Measurements from ENCODE around the gene CMTM7.
"Not testable (repeated sequence)": the region's sequence is repeated elsewhere in the genome, so short reads cannot be mapped to it uniquely, and the experiment has no call there.

The CMTM7 gene

DNA sequence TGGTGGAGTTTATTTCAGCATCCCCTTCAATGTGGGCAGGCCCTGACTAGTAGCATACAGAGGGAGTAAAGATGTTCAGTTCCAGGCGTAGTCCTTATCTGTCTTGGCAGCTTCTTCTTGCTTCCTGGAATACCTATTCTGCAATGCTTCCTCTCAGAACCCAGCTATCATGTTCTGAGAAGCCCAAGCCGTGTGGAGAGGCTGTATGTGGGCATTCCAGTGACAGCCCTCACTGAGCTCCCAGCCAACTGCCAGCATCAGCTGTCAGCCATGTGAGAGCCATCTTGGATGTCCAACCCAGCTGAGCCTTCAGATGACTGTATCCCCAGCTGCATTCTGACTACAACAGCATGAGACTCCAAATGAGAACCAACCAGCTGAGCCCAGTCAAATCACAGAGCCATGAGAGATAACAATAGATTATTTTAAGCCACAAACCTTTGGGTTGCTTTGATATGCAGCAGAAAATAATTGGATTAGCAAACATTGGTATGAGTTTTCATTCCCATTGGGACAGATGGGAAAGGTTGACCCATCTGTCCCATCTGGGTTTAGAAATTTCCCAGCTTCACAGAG, 8.4 kb upstream of the CMTM7 start:
- no peak for DNase-seq

DNA sequence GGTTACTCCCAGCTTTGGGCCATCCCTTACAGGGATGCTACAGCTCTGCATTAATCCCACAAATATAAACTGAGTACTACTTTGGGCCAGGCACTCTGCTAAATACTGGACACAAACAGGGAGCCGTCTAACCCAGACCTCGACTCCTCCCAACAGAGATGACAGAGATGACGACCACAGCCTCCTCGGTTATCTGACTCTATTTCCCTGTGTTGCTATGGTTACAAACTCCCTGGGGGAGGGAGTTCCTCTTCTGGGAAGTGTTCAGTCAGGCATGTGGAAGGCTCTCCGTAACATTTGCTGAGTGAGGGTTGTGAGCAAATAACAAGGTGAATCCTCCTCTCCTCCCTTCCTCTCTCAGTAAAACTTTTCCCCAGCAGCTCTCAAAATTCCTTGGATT, 6.7 kb upstream of the CMTM7 start:
- peak; percentile 43 for DNase-seq

- no peak for DNase-seq
These were observed 4.1 kb upstream of the CMTM7 start for GRCh38 chr3:32387512-32387911.

DNA sequence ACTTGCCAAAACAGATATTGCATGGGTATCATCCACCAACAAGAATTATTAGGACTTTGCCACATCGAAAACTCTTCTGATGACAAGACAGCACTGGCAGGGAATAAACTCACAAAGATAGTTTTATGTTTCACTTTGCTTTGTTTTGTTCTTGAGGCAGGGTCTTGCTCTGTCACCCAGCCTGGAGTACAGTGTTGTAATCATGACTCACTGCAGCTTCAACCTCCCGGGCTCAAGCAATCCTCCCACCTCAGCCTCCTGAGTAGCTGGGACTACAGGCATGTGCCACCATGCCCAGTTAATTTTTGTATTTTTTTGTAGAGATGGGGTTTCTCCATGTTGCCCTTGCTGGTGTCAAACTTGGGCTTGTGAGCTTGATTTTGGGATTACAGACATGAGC, 2.1 kb upstream of the CMTM7 start:
- DNase-seq = not testable (repeated sequence)

DNA sequence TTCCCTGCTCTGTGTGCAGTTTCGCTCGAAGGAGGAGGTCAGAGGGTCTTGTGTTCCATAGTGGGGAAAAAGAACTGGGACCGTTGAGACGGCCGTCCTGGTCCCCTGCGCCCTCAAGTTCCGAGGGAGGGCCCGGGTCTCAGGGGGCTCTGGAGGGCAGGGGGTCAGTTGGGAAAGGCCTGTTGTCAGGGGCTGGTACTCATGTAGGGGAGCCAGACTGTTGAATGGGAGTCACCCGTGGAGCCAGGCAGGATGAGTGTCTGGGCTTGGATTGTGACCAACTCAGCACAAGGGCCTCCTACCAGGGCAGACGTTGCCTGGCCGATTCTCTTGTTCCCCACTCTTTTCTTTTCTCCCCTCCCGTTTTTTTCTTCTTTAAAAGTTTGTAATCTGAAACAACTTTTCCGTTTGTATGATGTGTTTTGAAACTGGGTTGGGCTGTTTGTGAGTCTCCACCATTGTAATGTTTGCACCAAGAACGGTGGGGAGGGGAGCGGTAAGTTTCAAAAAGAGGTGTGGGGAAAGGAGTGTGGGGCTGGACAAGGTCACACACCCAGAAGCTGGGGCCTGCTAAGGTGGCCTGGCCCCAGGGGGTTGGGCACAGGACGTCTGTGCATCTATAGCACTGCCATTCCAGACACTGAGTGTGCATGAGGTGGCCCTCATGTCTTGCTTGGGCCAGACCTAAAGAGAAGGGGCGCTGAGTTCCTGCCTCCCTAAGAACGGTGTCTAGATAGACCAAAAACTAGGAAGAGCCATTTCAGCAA, 1.1 kb downstream of the CMTM7 start:
- peak; percentile 59 for DNase-seq

- no peak for DNase-seq
These were observed 3.8 kb downstream of the CMTM7 start for GRCh38 chr3:32395496-32395895.

- no peak for DNase-seq
These were observed 6.3 kb downstream of the CMTM7 start for GRCh38 chr3:32397941-32398340.

GRCh38 chr3:32398531-32398930, 6.9 kb downstream of the CMTM7 start:
- no peak for DNase-seq

DNA sequence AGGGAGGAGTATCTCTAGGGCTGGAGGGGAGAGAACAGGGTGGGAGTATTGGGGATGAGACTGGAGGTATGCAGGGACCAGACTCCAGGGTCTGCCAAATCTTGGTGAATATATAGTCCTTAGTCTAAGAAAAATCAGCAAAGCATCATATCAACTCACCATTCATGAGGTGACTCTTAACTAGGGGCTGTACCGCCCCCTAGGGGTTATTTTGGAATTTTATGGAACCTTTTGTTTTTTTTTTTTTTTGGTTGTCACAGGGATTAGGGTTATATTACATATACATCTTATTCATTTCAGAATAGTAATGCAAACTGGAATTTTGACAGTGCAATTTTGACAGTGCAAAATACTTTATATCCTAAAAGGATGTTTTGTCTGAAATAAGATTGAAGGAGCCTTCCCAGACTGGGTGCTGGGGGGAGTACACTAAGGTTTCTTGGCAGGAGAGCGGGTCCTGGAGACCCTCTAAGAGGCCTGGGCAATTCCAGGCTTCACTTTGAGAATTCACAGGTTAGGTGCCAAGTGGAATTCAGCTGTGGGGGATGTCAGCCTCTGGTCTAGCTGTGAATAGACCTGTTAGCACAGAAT, 7.5 kb downstream of the CMTM7 start:
- peak; percentile 55 for DNase-seq

DNA sequence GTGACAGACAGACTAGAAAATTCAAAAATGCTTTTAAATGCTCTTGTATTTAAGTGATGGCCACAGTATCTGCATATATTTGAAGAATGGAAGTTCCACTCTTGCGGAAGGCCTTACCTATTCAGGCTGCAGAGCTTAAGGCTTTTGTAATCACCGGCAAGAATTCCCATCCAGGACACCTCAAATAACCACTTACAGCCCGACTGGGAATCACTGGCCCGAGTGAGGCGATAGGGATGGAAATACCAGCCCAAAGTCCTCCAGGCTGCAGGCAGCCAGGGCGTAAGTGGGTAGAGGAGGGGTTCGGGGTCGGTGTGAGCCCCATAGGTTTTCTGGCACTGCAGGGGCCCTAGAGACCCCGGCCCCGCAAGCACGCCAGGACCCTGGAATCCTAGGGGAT, 9.5 kb downstream of the CMTM7 start:
- no peak for DNase-seq

DNA sequence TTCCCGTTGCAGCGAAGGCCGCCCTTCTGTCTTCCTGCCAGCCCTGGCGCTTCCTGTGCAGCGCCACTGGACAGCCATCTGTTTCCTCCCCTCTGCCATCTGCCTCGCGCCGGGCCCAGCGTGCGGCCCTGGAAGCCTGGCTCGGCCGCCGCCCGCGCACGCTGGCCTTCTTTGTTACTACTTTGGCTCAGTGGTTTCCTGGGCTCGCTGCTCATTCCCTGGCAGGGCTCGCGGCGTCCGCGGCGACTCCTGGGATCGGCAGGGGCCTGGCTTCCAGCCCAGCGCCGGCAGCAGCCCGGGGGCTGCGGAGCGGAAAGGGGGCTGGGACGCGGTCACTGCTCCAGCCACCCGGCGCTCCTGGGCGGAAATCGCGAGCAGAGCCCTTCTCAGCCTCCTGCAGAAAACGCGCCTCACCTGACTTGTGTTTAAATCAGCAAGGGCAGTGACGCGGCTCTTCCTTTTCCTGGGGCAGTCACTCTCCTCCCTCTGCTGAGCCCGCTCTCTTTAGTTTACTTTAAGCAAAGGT, 10.0 kb downstream of the CMTM7 start:
- peak; percentile 72 for DNase-seq

DNA sequence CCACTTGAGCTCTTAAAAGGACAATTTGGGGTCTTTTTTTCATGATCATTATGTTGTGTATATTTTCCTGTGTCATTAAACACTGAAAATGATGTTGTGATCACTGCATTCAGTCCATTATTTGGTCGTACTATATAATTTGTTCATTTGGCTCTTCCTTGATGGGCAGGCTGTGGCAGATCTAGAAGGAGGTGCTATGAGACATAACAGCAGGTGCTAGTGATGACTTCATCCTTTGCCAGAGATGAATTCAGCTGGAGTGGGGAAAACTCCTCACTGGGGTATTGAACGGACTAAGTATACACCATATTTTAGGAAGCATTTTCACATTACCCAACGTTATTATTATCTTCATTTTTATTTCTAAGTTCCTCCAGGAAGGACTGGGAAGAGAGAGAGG, 12.0 kb downstream of the CMTM7 start:
- no peak for DNase-seq

DNA sequence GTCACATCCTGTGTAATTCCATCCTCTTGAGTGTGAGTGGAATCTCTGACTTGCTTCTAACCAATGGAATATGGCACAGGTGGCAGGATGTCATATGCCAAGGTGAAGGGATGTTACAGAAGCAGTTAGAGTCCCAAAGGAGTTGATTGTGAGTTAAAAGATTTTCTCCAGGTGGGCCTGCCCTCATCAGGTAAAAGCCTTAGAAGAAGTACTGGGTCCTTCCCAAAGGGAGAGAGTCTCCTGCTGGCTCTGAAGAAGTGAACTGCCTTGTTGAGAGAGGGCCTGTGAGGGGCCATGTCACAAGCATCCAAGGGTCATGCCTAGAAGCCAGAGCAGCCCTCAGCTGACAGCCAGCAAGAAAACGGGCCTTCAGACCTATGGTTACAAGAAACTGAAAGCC, 13.1 kb downstream of the CMTM7 start:
- no peak for DNase-seq

GRCh38 chr3:32405155-32405554, 13.5 kb downstream of the CMTM7 start:
- DNase-seq = peak; percentile 32

GRCh38 chr3:32405711-32406323, 14.2 kb downstream of the CMTM7 start:
- DNase-seq = no peak

GRCh38 chr3:32406486-32407408, 15.1 kb downstream of the CMTM7 start:
- DNase-seq = no peak

- no peak for DNase-seq
These were observed 19.0 kb downstream of the CMTM7 start for GRCh38 chr3:32410367-32411246.

GRCh38 chr3:32411442-32411841, 19.8 kb downstream of the CMTM7 start:
- DNase-seq = no peak

DNA sequence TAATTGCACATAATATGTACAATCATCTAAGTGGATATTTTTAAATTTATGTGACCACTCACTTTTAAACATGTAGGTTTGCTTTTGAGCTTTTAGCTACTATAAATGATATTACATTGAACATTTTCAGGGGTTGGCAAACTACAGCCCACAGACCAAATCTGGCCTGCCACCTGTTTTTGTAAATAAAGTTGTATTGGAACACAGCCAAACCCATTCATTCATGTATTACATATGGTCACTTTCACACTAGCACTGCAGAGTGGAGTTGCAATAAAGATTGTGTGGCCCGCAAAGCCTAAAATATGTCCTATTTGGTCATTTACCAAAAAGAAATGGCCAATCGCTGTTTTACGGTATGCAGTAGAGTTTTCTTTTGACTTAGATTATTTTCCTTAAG, 21.2 kb downstream of the CMTM7 start:
- no peak for DNase-seq

DNA sequence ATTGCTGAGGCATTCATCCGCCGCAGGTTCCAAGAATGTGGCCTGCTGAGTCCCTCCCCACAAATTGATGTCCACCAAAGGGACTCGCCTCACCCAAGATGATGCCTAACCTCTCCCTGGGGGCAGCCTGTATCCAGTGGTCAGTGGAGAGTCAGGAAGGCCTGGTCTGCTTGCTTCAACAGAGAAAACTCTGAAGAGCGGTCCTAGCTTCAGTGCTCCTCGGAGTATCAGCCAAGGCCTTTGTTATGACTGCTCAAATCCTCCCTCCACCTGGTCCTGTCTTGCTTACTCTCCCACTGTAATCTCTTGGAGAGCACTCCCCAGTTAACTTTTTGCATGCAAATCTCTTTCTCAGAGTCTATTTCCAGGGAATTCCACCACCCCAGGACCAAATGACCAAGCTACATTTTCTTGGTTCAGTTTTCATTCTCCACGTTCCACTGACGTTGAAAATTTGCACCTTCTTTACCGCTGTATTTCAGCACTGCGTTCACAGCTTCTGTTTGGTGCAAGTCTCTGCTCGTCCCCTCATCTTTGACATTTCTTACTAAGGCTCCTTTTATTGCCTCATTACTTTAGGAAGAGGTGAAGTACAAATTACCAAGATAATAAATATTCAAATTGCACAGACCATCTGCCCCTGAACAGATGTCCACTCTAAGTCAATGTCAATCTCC, 22.3 kb downstream of the CMTM7 start:
- no peak for DNase-seq

Measured in fibroblast of upper back skin (primary cell).